SH-SY5Y (cell line): ENCODE data around the gene SRRM4.

Experiments used
- GATA2 ChIP-seq: IDR thresholded peaks from 2 replicates; pipeline ENCODE4 v1.6.1; 2011; ENCODE audit warnings: mild to moderate bottlenecking, low read depth, low read length
- GATA3 ChIP-seq: IDR thresholded peaks from 2 replicates; pipeline ENCODE4 v1.6.1; 2011; ENCODE audit warnings: low read depth, mild to moderate bottlenecking, low read length, moderate library complexity

SRRM4 gene

DNA sequence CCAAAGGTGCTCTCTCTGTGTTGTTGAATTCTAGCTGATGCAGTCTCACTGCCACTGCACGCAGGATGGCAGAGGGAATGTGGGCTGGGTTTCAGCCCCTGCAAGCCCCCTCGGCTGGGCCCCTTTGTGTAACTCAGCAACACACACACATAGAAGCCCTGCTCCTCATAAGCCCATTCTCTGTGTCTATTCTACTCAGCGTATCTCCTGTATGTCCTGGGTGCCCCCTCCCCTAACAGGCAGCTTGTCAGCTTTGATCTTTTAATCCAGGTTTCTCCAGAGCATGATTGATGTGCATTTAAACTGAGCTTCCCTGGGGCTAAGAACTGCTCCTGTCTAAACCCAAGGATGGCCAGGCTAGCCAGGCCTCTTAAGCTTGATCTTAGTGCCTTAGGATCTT, 43.0 kb downstream of the SRRM4 start:
- no peak for TF ChIP-seq GATA2

DNA sequence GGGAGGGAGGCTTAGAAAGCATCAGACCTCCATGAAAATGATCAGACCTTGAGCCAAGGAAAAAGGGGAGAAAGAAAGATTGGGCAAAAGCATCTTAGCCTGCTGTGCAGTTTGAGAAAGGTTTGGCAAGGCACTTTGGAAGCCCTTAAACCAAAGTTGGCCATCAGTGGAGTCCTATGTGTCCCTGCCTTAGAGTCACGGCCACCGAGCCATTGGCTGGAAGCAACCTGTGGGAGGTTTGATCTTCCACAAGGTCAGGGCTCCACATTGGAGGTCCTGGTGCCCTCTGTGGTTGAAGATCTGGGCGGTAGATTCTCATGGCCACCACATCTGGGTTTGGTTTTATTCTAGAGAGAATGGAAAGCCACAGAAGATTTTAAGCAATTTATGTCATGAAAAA, 44.4 kb downstream of the SRRM4 start:
- TF ChIP-seq GATA2 (no peak), GATA3 (no peak)

DNA sequence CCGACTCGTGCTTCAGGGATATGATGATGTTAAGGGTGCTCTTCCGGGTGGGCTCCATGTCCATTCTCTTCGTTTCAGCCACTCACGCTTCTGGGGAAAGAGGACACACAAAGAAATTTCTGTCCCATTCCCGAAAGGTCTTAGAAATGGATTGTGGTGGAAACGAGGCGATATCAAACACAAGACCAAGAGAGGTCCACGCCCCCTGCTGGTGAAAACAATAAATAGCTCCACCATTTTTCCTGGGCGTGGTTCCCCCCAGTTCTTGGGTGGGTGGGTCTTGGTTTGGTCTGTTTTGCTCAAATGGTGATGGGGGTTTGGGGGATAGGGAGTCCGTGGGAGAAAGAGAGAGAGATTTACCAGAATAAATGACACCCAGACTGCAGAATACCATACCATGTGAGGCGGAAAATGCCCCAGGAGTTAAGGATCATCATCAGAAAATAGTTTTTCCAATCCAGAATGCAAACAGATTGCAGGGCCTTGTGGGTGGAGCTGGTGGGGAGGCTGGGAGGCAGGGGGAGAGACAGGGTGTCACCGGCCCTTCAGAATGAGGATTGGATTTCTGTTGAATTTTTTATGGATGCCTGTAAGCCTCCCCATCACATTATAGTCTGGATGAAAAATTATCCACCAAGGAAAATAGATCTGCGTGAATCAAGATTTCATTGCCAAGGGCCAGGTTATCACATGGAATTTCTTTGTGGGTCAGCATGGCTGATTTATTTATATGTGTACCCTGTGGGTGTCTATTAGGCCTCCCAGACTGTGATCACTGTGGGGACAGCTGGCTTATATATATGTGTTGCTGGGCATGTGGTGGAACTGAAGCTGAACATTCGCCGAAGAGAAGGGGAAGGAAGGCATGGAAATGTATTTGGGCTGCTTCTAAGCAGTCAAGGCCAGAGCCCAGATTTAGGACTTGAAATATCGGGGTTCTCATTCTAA, 55.8 kb downstream of the SRRM4 start:
- TF ChIP-seq GATA3: no peak
- TF ChIP-seq GATA2: no peak

DNA sequence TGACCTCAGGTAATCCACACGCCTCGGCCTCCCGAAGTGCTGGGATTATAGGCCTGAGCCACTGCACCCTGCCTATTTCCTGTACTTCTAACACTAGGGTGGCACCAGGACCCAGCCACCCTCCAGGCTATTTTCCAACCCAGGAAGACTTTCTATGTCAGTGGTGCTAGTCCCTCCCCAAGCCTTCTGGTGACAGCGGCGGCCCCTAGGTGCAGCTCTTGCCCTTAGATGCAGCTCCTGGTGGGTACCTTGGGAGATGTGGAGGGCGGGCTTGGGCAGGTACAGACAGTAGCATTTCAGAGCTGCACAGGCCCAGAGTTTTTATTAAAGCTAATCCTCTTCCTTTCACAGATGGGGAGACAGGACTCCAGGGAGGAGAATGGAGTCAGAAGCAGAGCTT, 62.8 kb downstream of the SRRM4 start:
- TF ChIP-seq GATA2 (no peak), GATA3 (no peak)

DNA sequence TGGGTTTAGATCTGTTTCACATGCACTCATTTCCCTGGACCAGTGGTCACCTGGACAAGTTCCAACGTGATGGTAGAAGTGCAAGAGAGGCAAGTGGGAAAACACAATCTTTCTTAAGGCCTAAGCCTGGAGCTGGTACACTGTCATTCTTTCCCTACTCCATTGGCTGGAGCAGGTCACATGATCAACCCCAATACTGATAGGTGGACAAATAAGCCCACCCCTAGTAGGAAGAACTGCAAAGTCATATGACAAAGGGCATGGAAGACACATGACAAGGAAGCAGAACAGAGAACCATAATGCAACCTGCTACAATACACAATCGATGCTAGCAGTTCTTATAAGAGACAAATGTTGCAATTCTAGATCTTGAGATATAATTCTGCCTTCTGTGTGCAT, 66.3 kb downstream of the SRRM4 start:
- TF ChIP-seq GATA2: no peak
- TF ChIP-seq GATA3: no peak

DNA sequence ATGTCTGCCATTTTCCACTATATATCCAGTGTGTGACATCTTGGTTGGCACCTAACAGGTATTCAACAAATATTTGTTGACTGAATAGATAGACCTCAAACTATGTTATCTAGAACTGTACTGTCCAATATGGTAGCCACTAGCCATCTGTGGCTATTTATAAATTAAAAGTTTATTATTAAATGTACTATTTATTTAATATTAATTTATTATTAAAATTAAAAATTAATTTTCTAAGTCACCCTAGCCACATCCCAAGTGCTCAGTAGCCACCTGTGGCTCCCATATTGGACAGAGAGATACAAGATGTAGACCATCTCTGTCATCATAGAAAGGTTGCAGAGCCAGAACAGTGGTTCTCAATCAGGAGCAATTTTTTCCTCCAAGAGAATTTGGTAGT, 69.3 kb downstream of the SRRM4 start:
- no peak for TF ChIP-seq GATA2
- TF ChIP-seq GATA3: no peak

DNA sequence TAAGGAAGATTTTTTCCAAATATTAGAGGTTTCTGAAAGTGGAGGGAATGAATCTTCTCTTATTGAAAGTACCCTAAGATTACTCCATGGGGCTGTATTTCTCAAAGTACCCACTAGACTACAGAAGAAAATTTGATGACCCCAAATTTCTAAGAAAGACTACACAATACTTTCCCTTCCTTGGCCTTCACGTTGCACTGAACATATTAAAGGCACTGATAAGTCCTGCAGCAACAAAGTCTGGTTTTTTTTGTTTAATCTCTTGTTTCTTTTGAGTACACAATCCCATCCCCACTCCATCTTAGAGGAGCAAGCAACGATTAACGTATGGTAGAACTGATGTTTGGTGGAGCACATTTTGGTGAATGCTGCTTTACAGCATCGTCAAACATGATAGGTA, 70.1 kb downstream of the SRRM4 start:
- TF ChIP-seq GATA2: no peak
- no peak for TF ChIP-seq GATA3

DNA sequence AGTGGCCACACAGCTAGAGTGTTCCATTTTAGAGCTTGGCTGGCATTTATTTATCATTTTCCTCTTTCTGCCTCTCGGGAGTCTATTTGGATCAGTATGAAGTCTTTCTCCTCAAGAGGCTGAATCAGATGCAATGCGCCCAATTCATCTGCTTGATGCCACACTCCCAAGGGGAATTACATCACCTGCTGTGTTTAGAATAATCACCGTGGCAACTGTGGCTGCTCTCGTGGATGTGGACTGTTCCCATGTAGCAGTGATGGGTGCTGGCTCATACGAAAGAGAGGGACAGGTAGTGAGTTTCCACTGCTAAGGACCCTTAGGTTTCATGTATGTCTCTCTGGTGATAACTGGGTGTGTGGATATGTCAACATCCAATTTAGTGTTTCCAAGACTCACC, 70.7 kb downstream of the SRRM4 start:
- no peak for TF ChIP-seq GATA2

DNA sequence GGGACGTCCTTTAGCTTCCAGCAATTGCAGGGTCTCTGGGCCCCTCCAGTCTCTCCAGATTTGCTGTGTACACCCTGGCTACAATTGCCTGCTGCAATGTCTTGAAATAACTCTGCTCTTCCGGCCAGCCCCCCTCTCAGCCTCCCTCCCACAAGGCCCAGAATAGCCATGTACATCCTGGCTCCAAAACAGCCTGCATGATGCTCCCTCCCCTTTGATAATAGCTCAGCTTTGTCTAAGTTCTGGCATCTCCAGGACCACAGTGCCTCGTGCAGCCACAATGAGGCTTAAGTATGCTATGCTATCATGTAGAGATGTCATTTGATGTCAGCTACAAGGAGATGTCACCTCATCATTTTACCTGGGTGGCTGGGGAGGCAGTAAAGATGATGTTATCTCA, 74.6 kb downstream of the SRRM4 start:
- no peak for TF ChIP-seq GATA3
- no peak for TF ChIP-seq GATA2

DNA sequence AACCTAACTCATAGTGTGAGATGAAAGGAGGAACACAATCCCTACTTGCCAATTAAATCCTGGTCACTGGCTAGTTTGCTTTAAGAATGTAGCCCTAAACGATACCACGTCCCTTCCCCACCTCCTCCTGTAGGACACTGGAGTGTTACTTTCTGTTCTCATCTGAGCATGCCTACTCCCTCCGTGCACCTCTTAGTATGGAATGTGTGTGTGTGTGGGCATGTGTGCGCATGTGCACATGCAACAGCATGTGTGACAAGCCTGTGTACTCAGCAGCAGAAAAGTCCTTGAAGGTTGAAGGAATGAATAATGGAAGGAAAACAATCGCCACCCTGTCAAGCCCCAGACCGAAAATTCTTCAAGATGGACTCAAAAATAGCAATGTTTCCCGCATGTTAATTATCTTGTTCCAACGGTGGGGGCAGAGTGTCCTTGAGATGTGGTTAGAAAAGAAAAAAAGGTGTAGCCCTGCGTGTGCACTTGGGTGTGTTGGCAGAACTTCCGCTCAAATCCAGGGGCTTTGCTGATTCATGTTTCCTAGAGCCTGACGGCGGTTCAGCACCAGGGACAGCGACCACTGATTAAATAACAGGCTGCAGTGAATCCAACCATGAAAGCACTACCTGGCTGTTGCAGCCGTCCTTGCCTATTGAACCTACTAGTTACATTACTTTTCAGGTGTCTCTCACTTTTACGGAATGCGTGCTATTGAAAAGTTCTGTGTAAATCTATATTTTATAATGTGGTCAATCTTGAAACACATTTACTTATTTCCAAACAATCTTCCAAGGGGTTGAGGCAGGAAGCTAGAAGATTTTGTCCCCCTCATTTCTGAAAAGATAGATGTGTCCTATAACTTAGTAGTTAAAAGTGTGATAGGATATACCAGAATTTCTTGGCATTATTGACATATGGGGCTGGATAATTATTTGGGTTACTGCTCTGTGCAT, 79.8 kb downstream of the SRRM4 start:
- TF ChIP-seq GATA3 (no peak), GATA2 (no peak)

DNA sequence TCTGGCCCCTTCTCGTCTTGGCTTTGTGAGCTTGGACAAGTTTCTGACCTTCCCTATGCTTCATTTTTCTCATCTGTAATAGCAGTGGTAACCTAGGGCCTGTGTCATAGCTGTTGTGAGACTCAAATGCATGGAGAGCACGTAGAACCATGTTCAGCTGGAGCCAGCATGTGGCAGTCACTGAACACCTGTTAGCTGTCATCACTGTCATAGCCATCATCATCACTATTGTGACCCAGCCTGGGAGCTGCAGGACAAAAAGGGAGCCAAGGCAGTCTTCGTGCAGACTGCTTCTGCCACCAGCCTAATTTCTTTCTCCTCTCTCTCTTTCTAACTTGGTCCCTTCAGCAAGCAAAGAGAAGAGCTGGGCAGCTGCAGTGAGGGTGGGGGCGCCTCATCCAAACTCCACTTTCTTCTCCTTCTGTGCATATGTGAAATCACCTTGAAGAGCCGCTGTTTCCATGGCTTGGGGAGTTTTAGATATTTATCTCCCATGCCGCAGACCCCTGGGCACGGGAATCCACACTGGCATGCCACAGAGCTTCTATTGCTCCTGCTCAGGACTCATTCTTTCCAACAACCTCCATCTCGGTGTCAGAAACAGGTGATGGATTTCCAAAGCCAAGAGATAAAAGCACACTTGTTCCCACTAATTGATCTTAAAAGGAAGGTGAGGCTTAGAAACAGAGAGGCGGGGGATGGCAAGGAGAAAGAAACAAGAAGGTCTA, 87.0 kb downstream of the SRRM4 start:
- TF ChIP-seq GATA3: no peak
- TF ChIP-seq GATA2: peak; percentile 38; the same call in 1 of the 2 replicates

DNA sequence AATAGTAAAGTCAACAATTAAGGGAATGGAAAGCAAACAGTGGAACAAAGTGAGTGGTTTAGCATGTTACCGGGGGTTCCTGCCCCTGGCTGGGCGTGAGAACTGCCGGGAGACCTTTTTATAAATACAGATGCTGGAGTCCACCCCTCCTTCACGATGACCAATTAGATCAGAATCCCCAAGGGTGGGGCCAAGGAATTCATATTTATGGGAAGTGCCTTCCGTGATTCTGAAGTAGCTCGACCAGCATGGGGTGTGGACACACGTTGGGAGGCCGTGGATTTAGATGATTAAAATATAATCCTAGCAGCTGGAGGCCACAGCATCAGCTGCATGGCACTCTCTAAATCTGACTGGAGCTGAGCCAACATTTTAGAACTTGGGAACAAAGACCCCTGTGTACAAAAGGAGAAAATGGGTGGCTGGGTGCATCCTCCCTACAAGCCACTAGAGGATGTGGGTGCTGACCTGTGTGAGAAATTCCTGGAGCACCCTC, 87.9 kb downstream of the SRRM4 start:
- TF ChIP-seq GATA3 (no peak), GATA2 (no peak)

DNA sequence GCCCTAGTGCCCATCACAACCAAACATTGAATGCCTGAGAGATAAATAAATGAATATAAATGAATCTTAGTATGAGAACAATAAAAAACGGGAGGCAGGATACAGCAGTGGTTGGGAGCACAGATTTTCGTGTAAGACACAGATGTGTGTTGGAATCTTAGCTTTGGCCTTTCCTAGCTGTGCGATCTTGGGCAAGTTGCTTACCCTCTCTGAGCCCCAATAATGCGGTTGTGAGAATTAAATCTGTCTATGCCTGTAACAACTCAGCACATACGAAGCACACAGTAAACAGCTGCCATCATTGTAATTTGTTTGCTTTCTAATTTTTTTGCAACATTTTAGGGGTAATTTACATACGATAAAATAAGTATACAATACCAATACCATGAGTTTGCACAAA, 89.8 kb downstream of the SRRM4 start:
- TF ChIP-seq GATA3 (no peak), GATA2 (no peak)

DNA sequence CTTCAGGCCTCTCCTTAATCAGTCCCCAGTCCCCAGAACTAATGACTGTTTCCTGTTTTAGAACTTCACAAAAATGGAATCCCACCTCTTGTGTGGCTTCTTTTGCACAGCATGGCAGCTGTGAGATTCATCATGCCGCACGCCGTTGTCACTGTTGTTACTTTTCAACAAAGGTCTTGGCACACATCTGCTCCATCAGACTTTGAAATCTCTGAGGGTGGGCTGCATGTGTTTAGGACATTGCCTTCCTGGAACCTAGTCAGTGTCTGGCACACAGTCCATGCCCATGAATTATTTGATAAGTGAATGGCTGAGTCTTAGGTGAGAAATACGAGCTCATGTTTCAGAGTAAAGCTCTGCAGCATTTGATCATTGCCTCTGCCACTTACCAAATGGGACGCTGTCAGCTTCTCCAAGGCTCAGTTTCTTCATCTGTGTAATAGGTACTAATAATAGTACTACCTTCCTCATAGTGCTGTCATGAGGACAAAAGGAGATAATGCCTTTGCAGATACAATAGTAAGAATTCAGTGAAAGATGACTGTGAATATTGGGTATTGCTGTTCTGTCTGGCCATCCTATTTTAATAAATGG, 90.4 kb downstream of the SRRM4 start:
- TF ChIP-seq GATA3 (no peak), GATA2 (peak; percentile 81)

DNA sequence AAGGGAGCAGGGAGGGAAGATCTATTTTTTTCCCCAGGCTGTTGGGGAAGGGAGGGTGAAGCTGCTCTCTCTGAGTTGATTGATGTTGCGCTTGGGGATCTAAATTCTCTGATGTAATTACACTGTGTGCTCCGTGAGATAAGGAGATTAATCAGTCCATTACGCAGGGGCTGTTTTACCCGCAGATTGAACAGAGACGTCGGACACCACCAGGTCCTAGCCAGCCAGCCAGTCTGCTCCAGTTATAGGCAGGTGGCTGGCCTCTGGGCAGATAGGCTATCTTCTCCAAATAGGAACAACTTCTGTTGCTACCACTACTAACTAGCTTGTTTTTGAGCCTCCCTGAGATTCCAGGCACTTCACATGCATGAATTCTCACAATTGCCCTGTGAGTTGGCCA, 91.1 kb downstream of the SRRM4 start:
- TF ChIP-seq GATA3: peak; percentile 93
- peak; percentile 98 for TF ChIP-seq GATA2
